GM12878 (cell line): Measurements from ENCODE around the gene CELSR1. TPM values are rescaled to one million over a fixed set of nuclear protein-coding genes. Genes with fewer than 3 reads are reported as not detected.

ENCODE experiments used
- ATAC-seq: fragments of 200-7000 bp; cut with Tn5 transposase; 3 replicates; pipeline ENCODE4 v1.9.1; 2020; ENCODE audit warnings: mild to moderate bottlenecking, moderate library complexity
- BruUV-seq: library from RNA; stranded (reverse); fragments of 400-500 nt; replicated peaks from 2 replicates; lab custom pipeline; 2021; lab: Mats Ljungman, UMichigan
- CTCF ChIA-PET: fragments of 300-600 bp; sonication (Branson Sonifier 250); formaldehyde crosslinking; extraction: SDS; loops from one replicate; lab custom pipeline; 2021; ENCODE audit warnings: inconsistent platforms; lab: Yijun Ruan, JAX
- POLR2A ChIA-PET: fragments of 350-600 bp; formaldehyde crosslinking; extraction: SDS; loops from one replicate; lab custom pipeline; 2021; ENCODE audit warnings: inconsistent platforms; lab: Charles Lee
- RAD21 ChIA-PET: fragments of 300-600 bp; sonication (Branson Sonifier 250); formaldehyde crosslinking; loops from one replicate; lab custom pipeline; 2023; ENCODE audit warnings: antibody characterized with exemption; ENCODE audit not compliant: unreplicated experiment; lab: Charles Lee
- SMC1A ChIA-PET: fragments of 300-600 bp; sonication (Branson Sonifier 250); formaldehyde crosslinking; loops from one replicate; lab custom pipeline; 2023; ENCODE audit not compliant: unreplicated experiment, uncharacterized antibody; lab: Charles Lee
- DNase-seq: peaks from one replicate; pipeline ENCODE4 v3.0.0-alpha.2; 2011; ENCODE audit warnings: low read depth, low spot score
- FAIRE-seq: peaks from 3 replicates; lab custom pipeline; 2011; peaks lifted over from hg19 to GRCh38; lab: Jason Lieb, UNC
- H2AFZ ChIP-seq: 2 replicates; pipeline ENCODE4 v1.6.0; 2011; ENCODE audit warnings: low read depth, low read length, control low read depth; ENCODE audit not compliant: control insufficient read depth
- H3K27ac ChIP-seq: 2 replicates; pipeline ENCODE4 v1.5.1; 2011; ENCODE audit warnings: control low read depth; ENCODE audit not compliant: control insufficient read depth, insufficient read depth
- H3K27me3 ChIP-seq, 2 experiments: replicated peaks in 1 of 2; 2 replicates each; pipeline versions ENCODE4 v1.6.0 to v1.6.1; 2011; ENCODE audit warnings: low read length in 1 of 2; ENCODE audit not compliant: control insufficient read depth in 2 of 2, insufficient read depth in 2 of 2
- H3K36me3 ChIP-seq, 2 experiments: 2 replicates each; pipeline ENCODE4 v1.5.1; 2011; ENCODE audit warnings: low read length in 1 of 2; ENCODE audit not compliant: control insufficient read depth in 2 of 2, insufficient read depth in 2 of 2
- H3K4me1 ChIP-seq: 2 replicates; pipeline ENCODE4 v1.6.1; 2011; ENCODE audit warnings: mild to moderate bottlenecking, low read length, moderate library complexity, mixed read lengths; ENCODE audit not compliant: control insufficient read depth, insufficient read depth
- H3K4me2 ChIP-seq: 2 replicates; pipeline ENCODE4 v1.6.0; 2011; ENCODE audit warnings: control low read depth; ENCODE audit not compliant: control insufficient read depth, insufficient read depth
- H3K4me3 ChIP-seq: fragments of 200-600 bp; sonication (generic); 2 replicates; pipeline ENCODE4 v1.5.1; 2016
- H3K79me2 ChIP-seq: 2 replicates; pipeline ENCODE4 v1.6.0; 2011; ENCODE audit warnings: low read length; ENCODE audit not compliant: control insufficient read depth, insufficient read depth
- H3K9ac ChIP-seq: 2 replicates; pipeline ENCODE4 v1.8.0; 2011; ENCODE audit warnings: low read length, control low read depth, mixed read lengths; ENCODE audit not compliant: control insufficient read depth, insufficient read depth
- H3K9me3 ChIP-seq: replicated peaks from 3 replicates; pipeline ENCODE4 v1.5.1; 2011; ENCODE audit warnings: mild to moderate bottlenecking, low read length; ENCODE audit not compliant: control insufficient read depth, insufficient read depth
- H4K20me1 ChIP-seq: 2 replicates; pipeline ENCODE4 v1.6.0; 2011; ENCODE audit not compliant: control insufficient read depth, insufficient read depth
- BCLAF1 ChIP-seq: fragments of 450-650 bp; IDR thresholded peaks from 2 replicates; pipeline ENCODE4 v1.6.1; 2017; ENCODE audit warnings: antibody characterized with exemption, mild to moderate bottlenecking, moderate library complexity
- BHLHE40 ChIP-seq, 2 experiments: fragments of 450-650 bp in 1 of 2; IDR thresholded peaks; 2 replicates each; pipeline ENCODE4 v1.6.1; 2011 to 2017; ENCODE audit warnings: low read depth in 2 of 2, borderline replicate concordance in 1 of 2, improper control_type of control experiment in 1 of 2, low read length in 1 of 2, mild to moderate bottlenecking in 1 of 2
- E2F8 ChIP-seq: fragments of 450-650 bp; IDR thresholded peaks from 2 replicates; pipeline ENCODE4 v1.6.1; 2018; ENCODE audit warnings: mild to moderate bottlenecking, low read depth, moderate library complexity; ENCODE audit not compliant: partially characterized antibody
- IKZF1 ChIP-seq: fragments of 450-650 bp; conservative IDR thresholded peaks from 2 replicates; pipeline ENCODE4 v1.6.1; 2017; ENCODE audit warnings: antibody characterized with exemption, mild to moderate bottlenecking
- KLF5 ChIP-seq: fragments of 450-650 bp; IDR thresholded peaks from 2 replicates; pipeline ENCODE4 v1.6.1; 2014; ENCODE audit warnings: mild to moderate bottlenecking; ENCODE audit not compliant: partially characterized antibody
- MXI1 ChIP-seq: fragments of 150-350 bp; IDR thresholded peaks from 2 replicates; pipeline ENCODE4 v1.6.1; 2011; ENCODE audit warnings: low read depth, mild to moderate bottlenecking, inconsistent platforms, low read length, improper control_type of control experiment
- PAX5 ChIP-seq: IDR thresholded peaks from 2 replicates; pipeline ENCODE4 v1.6.1; 2011; ENCODE audit warnings: low read depth, low read length, borderline replicate concordance
- RELA ChIP-seq: fragments of 450-650 bp; IDR thresholded peaks from 2 replicates; pipeline ENCODE4 v1.8.0; 2014; ENCODE audit warnings: borderline replicate concordance; ENCODE audit not compliant: partially characterized antibody
- RELB ChIP-seq: fragments of 450-650 bp; IDR thresholded peaks from 2 replicates; pipeline ENCODE4 v1.6.1; 2017; ENCODE audit warnings: low read depth, mild to moderate bottlenecking, moderate library complexity
- SKIL ChIP-seq: fragments of 450-650 bp; IDR thresholded peaks from 2 replicates; pipeline ENCODE4 v1.6.1; 2017; ENCODE audit warnings: mild to moderate bottlenecking, low read depth, inconsistent platforms; ENCODE audit not compliant: poor library complexity, severe bottlenecking
- ZBED1 ChIP-seq: IDR thresholded peaks from 2 replicates; pipeline ENCODE4 v1.6.1; 2016; ENCODE audit warnings: borderline replicate concordance
- ZNF217 ChIP-seq: fragments of 450-650 bp; IDR thresholded peaks from 2 replicates; pipeline ENCODE4 v1.6.1; 2017; ENCODE audit warnings: antibody characterized with exemption, mild to moderate bottlenecking
- WGBS: methylation state at CpG from one replicate; pipeline ENCODE4 v1.1.6; 2016; ENCODE audit warnings: low lambda C conversion rate; ENCODE audit not compliant: insufficient replicate concordance, insufficient coverage; ENCODE audit errors: missing lambda C conversion rate; 5-methylcytosine and 5-hydroxymethylcytosine counted together
- in situ Hi-C: fragments of 300-500 bp; cut with MboI; formaldehyde crosslinking; loops from 9 replicates; pipeline ENCODE4 v1.14.3; 2018; ENCODE audit warnings: mixed read lengths
- intact Hi-C: fragments of 100-400 bp; cut with micrococcal nuclease; formaldehyde crosslinking; loops from one replicate; pipeline ENCODE4 v1.14.2; 2022; ENCODE audit not compliant: unreplicated experiment
- polyA plus RNA-seq, 11 experiments: library from polyadenylated mRNA; depleted of rRNA in 4 of 11; unstranded in 6 of 11; stranded (reverse) in 5 of 11; fragments of >200 nt; fragmentation: Nextera tagmentation in 4 of 11; fragmentation: Illumina TruSeq in 1 of 11; extraction: Ambion mirVana in 4 of 11; extraction: Trizol in 1 of 11; gene quantifications; 1 replicate in 1 of 11; 2 replicates in 10 of 11; pipeline versions ENCODE4 v1.2.1 to v1.2.3, GENCODE V29; 2011 to 2016; ENCODE audit warnings: inconsistent platforms in 2 of 11, missing spikeins in 2 of 11, low read depth in 1 of 11
- total RNA-seq, 4 experiments: library from RNA; depleted of rRNA in 3 of 4; stranded (reverse); fragments of >200 nt in 3 of 4; fragmentation: Illumina TruSeq in 1 of 4; extraction: Trizol in 1 of 4; gene quantifications; 2 replicates each; pipeline versions ENCODE4 v1.2.1 to v1.2.3, GENCODE V29; 2013 to 2021

CELSR1 gene
- total and polyA plus RNA-seq, 10 of the 15 experiments (the other 5 are each of a cell fraction or from before 2014, with no cell fraction given), result 0.05 to 1.7 (median 0.35) TPM; not detected in 2

GRCh38 chr22:46545086-46545792, 7.8 kb upstream of the CELSR1 start:
- Histone ChIP-seq H3K27ac (peak overlapping the region; percentile 27; the same call in 1 of the 2 replicates), H3K4me2 (no peak overlapping the region; the same call in 1 of the 2 replicates), H3K36me3 (no peaks in the 10 kb centered on the region), H3K4me3 (no peak overlapping the region), H3K79me2 (no peaks in the 10 kb centered on the region), H3K4me1 (no peaks in the 10 kb centered on the region; the same call in 1 of the 2 replicates), H2AFZ (peak overlapping the region; percentile 49), H4K20me1 (no peaks in the 10 kb centered on the region), H3K9me3 (no peaks in the 10 kb centered on the region), H3K27me3 (no peaks in the 10 kb centered on the region; a peak in 1 of 4 replicates), H3K9ac (no peak overlapping the region)
- intact Hi-C loops (no loop called here), in situ Hi-C loops (no loop called here)
- ChIA-PET POLR2A (no interaction called here), CTCF (interaction anchor here (0.6 to 10.8 kb wide), 2 partner anchors 16 to 178 kb away, joined by 3 to 141 read pairs; no protein-coding TSS in a partner anchor), SMC1A (interaction anchor here (1.1 to 2.0 kb wide), 2 partner anchors 177 kb away, joined by 8 read pairs; no protein-coding TSS in a partner anchor), RAD21 (interaction anchor here (0.7 kb wide), 1 partner anchor 178 kb away, joined by 3 read pairs; no protein-coding TSS in a partner anchor)
- DNase-seq, result peak; percentile 25
- ATAC-seq, result peak; percentile 75
- no TSS peak for BruUV-seq
- no peak for FAIRE-seq
- WGBS, result 5% methylated on average over 10 of the region's 10 CpGs
- TF ChIP-seq ZBED1 (no peak), ZNF217 (peak; percentile 69; the same call in 1 of the 2 replicates), BCLAF1 (no peak), MXI1 (no peak), RELA (peak; percentile 42), RELB (peak; percentile 46; the same call in 1 of the 2 replicates), E2F8 (no peak), IKZF1 (peak; percentile 43; the same call in 1 of the 2 replicates), PAX5 (no peak), SKIL (no peak), BHLHE40 (IDR thresholded peaks at IDR 0.05; ENCODE audit: borderline replicate concordance in 1 of 2, low read depth in 2 of 2, low read length in 1 of 2) (peak in 1 of 2 experiments; percentile 58; a peak in 2 of 4 replicates), KLF5 (no peak)
